Loucy (cell line): Measurements from ENCODE around the gene RBBP8.
"Not testable (repeated sequence)": the region's sequence is repeated elsewhere in the genome, so short reads cannot be mapped to it uniquely, and the experiment has no call there.

Experiments used
- H2AFZ ChIP-seq: fragments of 200-600 bp; sonication (generic); 2 replicates; pipeline ENCODE4 v1.6.0; 2016; ENCODE audit warnings: antibody characterized with exemption, mild to moderate bottlenecking, low read length, moderate library complexity
- H3F3A ChIP-seq: fragments of 200-600 bp; 2 replicates; pipeline ENCODE4 v1.6.0; 2016; ENCODE audit warnings: antibody characterized with exemption, low read depth, mild to moderate bottlenecking
- H3K27me3 ChIP-seq: fragments of 200-600 bp; sonication (generic); 2 replicates; pipeline ENCODE4 v1.6.1; 2014; ENCODE audit warnings: low read length, mild to moderate bottlenecking; ENCODE audit not compliant: insufficient read depth, poor library complexity, severe bottlenecking
- H3K36me3 ChIP-seq: fragments of 200-600 bp; sonication (generic); 2 replicates; pipeline ENCODE4 v1.6.1; 2016; ENCODE audit warnings: low read length; ENCODE audit not compliant: insufficient read depth
- H3K4me1 ChIP-seq: fragments of 200-600 bp; sonication (generic); 2 replicates; pipeline ENCODE4 v1.5.1; 2014; ENCODE audit warnings: low read length, mild to moderate bottlenecking; ENCODE audit not compliant: insufficient read depth, poor library complexity, severe bottlenecking
- H3K4me2 ChIP-seq: fragments of 200-600 bp; sonication (generic); 2 replicates; pipeline ENCODE4 v1.6.0; 2014; ENCODE audit warnings: antibody characterized with exemption, low read length, low read depth, mild to moderate bottlenecking; ENCODE audit not compliant: poor library complexity, severe bottlenecking
- H3K4me3 ChIP-seq: fragments of 200-600 bp; sonication (generic); 2 replicates; pipeline ENCODE4 v1.5.1; 2014; ENCODE audit warnings: low read length, mild to moderate bottlenecking, mixed read lengths; ENCODE audit not compliant: poor library complexity, severe bottlenecking
- H3K79me2 ChIP-seq: fragments of 200-600 bp; sonication (generic); 2 replicates; pipeline ENCODE4 v1.6.1; 2014; ENCODE audit warnings: low read length; ENCODE audit not compliant: insufficient read depth
- H3K9ac ChIP-seq: fragments of 200-600 bp; sonication (generic); 2 replicates; pipeline ENCODE4 v1.6.0; 2014; ENCODE audit warnings: mild to moderate bottlenecking, low read depth, low read length, moderate library complexity; ENCODE audit not compliant: poor library complexity, severe bottlenecking
- H3K9me2 ChIP-seq: fragments of 200-600 bp; sonication (generic); replicated peaks from 2 replicates; pipeline ENCODE4 v1.6.1; 2016; ENCODE audit warnings: low read depth, low read length, mixed read lengths
- H3K9me3 ChIP-seq: fragments of 200-600 bp; sonication (generic); 2 replicates; pipeline ENCODE4 v1.6.1; 2014; ENCODE audit warnings: mild to moderate bottlenecking, antibody characterized with exemption, low read length, low read depth; ENCODE audit not compliant: insufficient read depth
- H4K20me1 ChIP-seq: fragments of 200-600 bp; sonication (generic); 2 replicates; pipeline ENCODE4 v1.6.0; 2014; ENCODE audit warnings: antibody characterized with exemption, low read length, mild to moderate bottlenecking; ENCODE audit not compliant: insufficient read depth, poor library complexity, severe bottlenecking
- EZH2phosphoT487 ChIP-seq: fragments of 200-600 bp; IDR thresholded peaks from 2 replicates; pipeline ENCODE4 v1.6.1; 2018; ENCODE audit warnings: antibody characterized with exemption, mild to moderate bottlenecking, moderate library complexity, borderline replicate concordance
- TF ChIP-seq, protein P1 (sequence below): fragments of 200-600 bp; sonication (generic); conservative IDR thresholded peaks from 2 replicates; pipeline ENCODE4 v1.5.1; 2014; ENCODE audit warnings: mild to moderate bottlenecking, antibody characterized with exemption, low read length

Gene RBBP8

GRCh38 chr18:22951823-22952222 is 18.7 kb downstream of the RBBP8 start:
- Histone ChIP-seq H3K9me2 (no peaks in the 10 kb centered on the region), H3K9ac (no peak overlapping the region), H3K9me3 (no peaks in the 10 kb centered on the region), H3K27me3 (no peaks in the 10 kb centered on the region), H3K36me3 (peaks cover 61% of the 10 kb centered on the region; the same call in 1 of the 2 replicates), H4K20me1 (no peaks in the 10 kb centered on the region), H3K4me3 (no peak overlapping the region), H3F3A (no peaks in the 10 kb centered on the region), H3K79me2 (peaks cover 4% of the 10 kb centered on the region; the same call in 1 of the 2 replicates), H3K4me2 (no peak overlapping the region), H2AFZ (no peak overlapping the region), H3K4me1 (peaks cover 8% of the 10 kb centered on the region)
- TF ChIP-seq EZH2phosphoT487, result no peak
- TF ChIP-seq, protein P1, sequence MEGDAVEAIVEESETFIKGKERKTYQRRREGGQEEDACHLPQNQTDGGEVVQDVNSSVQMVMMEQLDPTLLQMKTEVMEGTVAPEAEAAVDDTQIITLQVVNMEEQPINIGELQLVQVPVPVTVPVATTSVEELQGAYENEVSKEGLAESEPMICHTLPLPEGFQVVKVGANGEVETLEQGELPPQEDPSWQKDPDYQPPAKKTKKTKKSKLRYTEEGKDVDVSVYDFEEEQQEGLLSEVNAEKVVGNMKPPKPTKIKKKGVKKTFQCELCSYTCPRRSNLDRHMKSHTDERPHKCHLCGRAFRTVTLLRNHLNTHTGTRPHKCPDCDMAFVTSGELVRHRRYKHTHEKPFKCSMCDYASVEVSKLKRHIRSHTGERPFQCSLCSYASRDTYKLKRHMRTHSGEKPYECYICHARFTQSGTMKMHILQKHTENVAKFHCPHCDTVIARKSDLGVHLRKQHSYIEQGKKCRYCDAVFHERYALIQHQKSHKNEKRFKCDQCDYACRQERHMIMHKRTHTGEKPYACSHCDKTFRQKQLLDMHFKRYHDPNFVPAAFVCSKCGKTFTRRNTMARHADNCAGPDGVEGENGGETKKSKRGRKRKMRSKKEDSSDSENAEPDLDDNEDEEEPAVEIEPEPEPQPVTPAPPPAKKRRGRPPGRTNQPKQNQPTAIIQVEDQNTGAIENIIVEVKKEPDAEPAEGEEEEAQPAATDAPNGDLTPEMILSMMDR, result no peak

GRCh38 chr18:22952525-22952924 is 19.4 kb downstream of the RBBP8 start:
- Histone ChIP-seq H3K9ac (no peak overlapping the region), H2AFZ (no peak overlapping the region), H3K9me3 (no peaks in the 10 kb centered on the region), H3K4me3 (no peak overlapping the region), H3K4me2 (no peak overlapping the region), H4K20me1 (no peaks in the 10 kb centered on the region), H3K4me1 (peaks cover 8% of the 10 kb centered on the region), H3K79me2 (peaks cover 4% of the 10 kb centered on the region; the same call in 1 of the 2 replicates), H3K27me3 (no peaks in the 10 kb centered on the region), H3K9me2 (no peaks in the 10 kb centered on the region), H3K36me3 (peaks cover 64% of the 10 kb centered on the region; the same call in 1 of the 2 replicates), H3F3A (no peaks in the 10 kb centered on the region)
- no peak for TF ChIP-seq EZH2phosphoT487
- TF ChIP-seq, protein P1, result no peak

GRCh38 chr18:22953982-22954381 is 20.9 kb downstream of the RBBP8 start:
- H3F3A ChIP-seq, H3K4me2 ChIP-seq, H4K20me1 ChIP-seq, H3K9me3 ChIP-seq, H3K79me2 ChIP-seq, H3K27me3 ChIP-seq, H3K4me3 ChIP-seq, H2AFZ ChIP-seq, H3K9me2 ChIP-seq, H3K9ac ChIP-seq, H3K4me1 ChIP-seq: not testable (repeated sequence)
- peaks cover 74% of the 10 kb centered on the region; the same call in 1 of the 2 replicates for H3K36me3 ChIP-seq

DNA sequence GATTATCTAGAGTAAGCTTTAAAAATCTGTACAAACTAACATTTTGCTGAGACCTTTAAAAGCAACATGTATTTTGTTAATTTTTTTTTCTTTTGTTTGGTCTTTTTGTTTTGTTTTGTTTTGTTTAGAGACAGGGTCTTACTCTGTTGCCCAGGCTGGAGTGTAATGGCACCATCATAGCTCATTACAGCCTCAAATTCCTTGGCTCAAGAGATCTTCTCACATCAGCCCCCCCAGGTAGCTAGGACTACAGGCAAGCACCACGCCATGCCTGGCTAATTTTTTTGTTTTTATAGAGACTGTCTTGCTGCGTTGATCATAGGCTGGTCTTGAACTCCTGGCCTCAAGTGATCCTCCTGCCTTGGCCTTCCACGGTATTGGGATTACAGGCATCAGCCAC is 23.1 kb downstream of the RBBP8 start:
- no peak overlapping the region for H3K9ac ChIP-seq
- TF ChIP-seq EZH2phosphoT487, result no peak
- TF ChIP-seq, protein P1, result no peak
- peaks cover 8% of the 10 kb centered on the region for H3K4me1 ChIP-seq
- H2AFZ ChIP-seq, result no peak overlapping the region
- H3K9me2 ChIP-seq, result no peaks in the 10 kb centered on the region
- peaks cover 73% of the 10 kb centered on the region; the same call in 1 of the 2 replicates for H3K36me3 ChIP-seq
- no peaks in the 10 kb centered on the region for H4K20me1 ChIP-seq
- H3K27me3 ChIP-seq, result no peaks in the 10 kb centered on the region
- H3K4me2 ChIP-seq, result no peak overlapping the region
- H3F3A ChIP-seq, result no peaks in the 10 kb centered on the region
- H3K4me3 ChIP-seq, result no peak overlapping the region
- H3K79me2 ChIP-seq, result peaks cover 4% of the 10 kb centered on the region; the same call in 1 of the 2 replicates
- no peaks in the 10 kb centered on the region for H3K9me3 ChIP-seq
